HG03432 (cell line): ENCODE results near the gene UBE2K.
"Not testable (repeated sequence)": the region's sequence is repeated elsewhere in the genome, so short reads cannot be mapped to it uniquely, and the experiment has no call there.

Source experiments
- ATAC-seq: cut with Tn5 transposase; IDR thresholded peaks from one replicate; pipeline ENCODE4 v1.9.1; 2021; ENCODE audit warnings: mild to moderate bottlenecking, moderate library complexity; ENCODE audit not compliant: unreplicated experiment

Gene UBE2K

DNA sequence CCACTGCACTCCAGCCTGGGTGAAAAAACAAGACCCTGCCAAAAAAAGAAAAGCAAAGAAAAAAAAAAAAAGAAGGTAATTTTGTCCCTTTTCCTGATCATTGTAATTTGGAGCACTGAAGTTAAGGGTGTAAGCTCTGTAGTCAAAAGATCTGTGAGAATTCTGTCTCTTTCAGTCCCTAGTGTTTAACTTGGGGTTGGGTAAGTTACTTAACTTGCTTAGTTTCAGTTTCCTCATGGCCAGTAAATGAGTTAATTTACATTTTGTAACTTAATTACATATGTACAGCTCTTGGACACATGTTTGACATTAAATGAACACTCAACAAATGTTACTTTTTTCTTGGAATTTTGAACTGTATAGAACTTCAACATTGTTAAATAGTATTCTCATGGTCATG is 10.9 kb upstream of the UBE2K start:
- no peak for ATAC-seq

GRCh38 chr4:39689970-39690369 is 8.0 kb upstream of the UBE2K start:
- no peak for ATAC-seq

DNA sequence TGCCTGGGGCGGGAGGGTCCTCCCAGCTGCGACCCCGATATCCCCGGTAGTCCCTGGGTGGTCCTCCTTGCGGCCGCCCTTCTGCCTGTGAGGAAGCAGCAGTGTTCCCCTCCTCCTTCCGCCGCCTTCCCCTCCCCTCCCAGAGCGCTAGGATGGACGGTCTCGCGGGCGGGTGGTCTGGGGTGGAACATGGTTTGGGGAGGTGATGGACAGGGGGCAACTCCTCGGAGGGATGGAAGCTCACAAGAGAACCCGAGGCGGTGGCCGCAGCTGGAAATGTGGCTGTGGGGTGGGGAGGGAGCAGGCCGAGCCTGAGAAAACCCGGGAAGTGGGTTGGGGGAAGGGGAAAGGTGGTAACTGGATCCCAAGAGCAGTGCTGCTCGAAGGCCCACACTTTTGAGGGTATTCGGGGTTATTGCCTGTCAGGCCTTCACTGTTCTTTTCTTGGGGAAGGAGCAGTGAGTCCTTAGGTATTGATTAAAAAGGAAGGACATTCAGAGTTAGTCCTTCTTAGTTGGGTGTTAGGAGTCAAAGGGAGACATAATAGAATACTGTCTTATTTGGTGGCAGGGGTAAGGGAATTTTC is 581 bp downstream of the UBE2K start:
- peak; percentile 31 for ATAC-seq

- no peak for ATAC-seq
These were observed 1.9 kb downstream of the UBE2K start for GRCh38 chr4:39699687-39700409.

GRCh38 chr4:39700554-39700953 is 2.6 kb downstream of the UBE2K start:
- no peak for ATAC-seq

DNA sequence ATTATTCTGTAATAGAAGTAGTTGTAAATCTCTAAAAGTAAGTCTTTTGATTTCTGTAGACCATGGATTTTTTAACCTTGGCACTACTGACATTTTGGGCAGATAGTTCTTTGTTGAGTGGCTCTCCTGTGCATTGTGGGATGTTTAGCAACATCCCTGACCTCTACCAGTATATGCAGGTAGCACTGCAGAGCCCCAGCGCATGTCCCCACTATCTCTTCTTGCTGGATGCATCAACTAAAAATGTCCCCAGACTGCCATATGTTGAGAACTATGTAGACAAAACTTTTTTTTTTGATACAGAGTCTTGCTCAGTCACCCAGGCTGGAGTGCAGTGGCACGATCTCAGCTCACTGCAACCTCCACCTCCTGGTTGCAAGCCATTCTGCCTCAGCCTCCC is 4.8 kb downstream of the UBE2K start:
- ATAC-seq, result no peak

- not testable (repeated sequence) for ATAC-seq
These were observed 6.9 kb downstream of the UBE2K start for GRCh38 chr4:39704789-39705188.

GRCh38 chr4:39706334-39706733 is 8.4 kb downstream of the UBE2K start:
- peak; percentile 11 for ATAC-seq

GRCh38 chr4:39706741-39707511 is 9.0 kb downstream of the UBE2K start:
- ATAC-seq, result peak; percentile 55

GRCh38 chr4:39710098-39710896 is 12.4 kb downstream of the UBE2K start:
- ATAC-seq, result no peak

GRCh38 chr4:39712819-39713607 is 15.1 kb downstream of the UBE2K start:
- no peak for ATAC-seq

DNA sequence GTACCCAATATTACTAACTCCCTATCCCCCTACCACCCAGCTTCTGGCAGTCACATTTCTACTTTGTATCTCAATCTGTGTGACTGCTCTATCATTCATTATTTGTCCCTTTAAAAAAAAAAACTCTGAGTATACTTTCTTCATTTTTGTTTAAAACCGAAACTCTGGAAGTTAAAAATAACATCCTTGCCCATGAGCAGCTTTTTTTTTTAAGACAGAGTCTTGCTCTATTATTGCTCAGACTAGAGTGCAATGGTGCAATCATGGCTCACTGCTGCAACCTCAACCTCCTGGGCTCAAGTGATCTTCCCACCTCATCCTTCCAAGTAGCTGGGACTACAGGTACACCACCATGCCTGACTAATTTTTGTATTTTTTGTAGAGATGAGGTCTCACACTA is 15.8 kb downstream of the UBE2K start:
- peak; percentile 56 for ATAC-seq

GRCh38 chr4:39714166-39714565 is 16.2 kb downstream of the UBE2K start:
- ATAC-seq, result no peak

DNA sequence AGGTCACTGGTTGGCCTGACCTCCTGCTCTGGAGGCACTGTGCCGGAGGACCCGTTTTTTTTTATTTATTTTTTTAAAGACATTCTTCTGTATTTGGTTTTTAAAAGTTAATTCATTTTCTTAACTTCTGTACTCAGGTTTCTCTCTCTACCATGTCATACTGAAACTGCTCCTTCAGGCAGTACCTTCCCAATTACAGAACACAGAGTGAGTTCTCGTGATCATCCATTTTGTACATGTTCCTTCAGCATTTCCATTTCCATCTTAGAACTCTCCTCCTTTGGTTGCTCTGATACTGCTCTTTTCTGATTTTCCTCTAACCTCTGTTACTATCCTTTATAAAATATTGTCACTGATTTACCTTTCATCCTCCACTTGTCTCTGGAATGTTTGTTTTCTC is 17.9 kb downstream of the UBE2K start:
- peak; percentile 53 for ATAC-seq

DNA sequence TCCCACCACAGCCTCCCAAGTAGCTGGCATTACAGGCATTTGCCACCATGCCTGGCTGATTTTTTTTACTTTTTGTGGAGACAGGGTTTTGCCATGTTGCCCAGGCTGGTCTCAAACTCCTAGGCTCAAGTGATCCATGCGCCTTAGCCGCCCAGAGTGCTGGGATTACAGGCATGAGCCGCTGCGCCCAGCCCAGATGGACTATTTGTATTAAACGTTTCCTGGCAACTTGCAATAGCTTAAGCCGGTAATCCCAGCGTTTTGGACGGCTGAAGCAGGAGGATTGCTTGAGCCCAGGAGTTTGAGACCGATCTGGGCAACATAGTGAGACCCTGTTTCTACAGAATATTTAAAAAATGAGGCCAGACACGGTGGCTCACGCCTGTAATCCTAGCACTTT is 18.4 kb downstream of the UBE2K start:
- ATAC-seq, result no peak

GRCh38 chr4:39717743-39718142 is 19.8 kb downstream of the UBE2K start:
- not testable (repeated sequence) for ATAC-seq

- no peak for ATAC-seq
These were observed 20.7 kb downstream of the UBE2K start for GRCh38 chr4:39718366-39719323.

- ATAC-seq, result no peak
These were observed 22.1 kb downstream of the UBE2K start for GRCh38 chr4:39719804-39720580.
